PC-3 (cell line): ENCODE data around the gene ULBP1. TPM values are rescaled to one million over a fixed set of nuclear protein-coding genes. Genes with fewer than 3 reads are reported as not detected.
"Not testable (repeated sequence)": the region's sequence is repeated elsewhere in the genome, so short reads cannot be mapped to it uniquely, and the experiment has no call there.

ENCODE experiments used
- ATAC-seq: fragments of 200-7000 bp; cut with Tn5 transposase; 2 replicates; pipeline ENCODE4 v1.9.1; 2020; ENCODE audit warnings: mild to moderate bottlenecking, moderate library complexity
- BruUV-seq: library from RNA; stranded (reverse); fragments of 400-500 nt; replicated peaks from 2 replicates; lab custom pipeline; 2021; lab: Mats Ljungman, UMichigan
- CTCF ChIA-PET: fragments of 300-600 bp; sonication (Branson Sonifier 250); formaldehyde crosslinking; loops from one replicate; lab custom pipeline; 2022; ENCODE audit warnings: antibody characterized with exemption; lab: Charles Lee
- POLR2A ChIA-PET: fragments of 300-600 bp; sonication (Branson Sonifier 250); formaldehyde crosslinking; loops from one replicate; lab custom pipeline; 2022; ENCODE audit warnings: antibody characterized with exemption; ENCODE audit not compliant: unreplicated experiment; lab: Charles Lee
- DNase-seq: peaks from one replicate; pipeline ENCODE4 v3.0.0-alpha.2; 2015
- H2AFZ ChIP-seq: fragments of 300-600 bp; sonication (generic); 2 replicates; pipeline ENCODE4 v1.6.0; 2016; ENCODE audit warnings: antibody characterized with exemption, low read length
- H3F3A ChIP-seq: fragments of 300-600 bp; sonication (generic); one replicate; pipeline ENCODE4 v1.6.0; 2017; ENCODE audit warnings: antibody characterized with exemption, low read length, control low read depth, mild to moderate bottlenecking; ENCODE audit not compliant: unreplicated experiment
- H3K27ac ChIP-seq: fragments of 300-600 bp; sonication (generic); 2 replicates; pipeline ENCODE4 v1.5.1; 2016; ENCODE audit warnings: mild to moderate bottlenecking, low read length
- H3K27me3 ChIP-seq: fragments of 300-600 bp; sonication (generic); 2 replicates; pipeline ENCODE4 v1.6.1; 2016; ENCODE audit warnings: low read length, mixed read lengths
- H3K36me3 ChIP-seq: fragments of 300-600 bp; sonication (generic); 2 replicates; pipeline ENCODE4 v1.6.1; 2016; ENCODE audit warnings: low read depth, mixed run types, low read length, mixed read lengths
- H3K4me1 ChIP-seq: fragments of 300-600 bp; sonication (generic); 2 replicates; pipeline ENCODE4 v1.5.1; 2016; ENCODE audit warnings: low read length; ENCODE audit not compliant: insufficient read depth
- H3K4me2 ChIP-seq: fragments of 300-600 bp; sonication (generic); 2 replicates; pipeline ENCODE4 v1.6.0; 2016; ENCODE audit warnings: low read length
- H3K4me3 ChIP-seq: fragments of 300-600 bp; sonication (generic); 2 replicates; pipeline ENCODE4 v1.5.1; 2016; ENCODE audit warnings: mild to moderate bottlenecking, low read length, mixed read lengths
- H3K79me2 ChIP-seq: fragments of 300-600 bp; sonication (generic); 2 replicates; pipeline ENCODE4 v1.6.1; 2017; ENCODE audit warnings: low read length, mixed read lengths
- H3K9ac ChIP-seq: fragments of 300-600 bp; sonication (generic); 2 replicates; pipeline ENCODE4 v1.6.0; 2016; ENCODE audit warnings: mild to moderate bottlenecking, low read length
- H3K9me2 ChIP-seq: fragments of 300-600 bp; sonication (generic); replicated peaks from 2 replicates; pipeline ENCODE4 v1.6.1; 2016; ENCODE audit warnings: mixed run types, low read length, mixed read lengths
- H3K9me3 ChIP-seq: fragments of 300-600 bp; sonication (generic); 2 replicates; pipeline ENCODE4 v1.6.1; 2016; ENCODE audit warnings: low read length, mixed read lengths
- H4K20me1 ChIP-seq: fragments of 300-600 bp; sonication (generic); 2 replicates; pipeline ENCODE4 v1.6.1; 2016; ENCODE audit warnings: low read length, mixed read lengths
- EZH2 ChIP-seq: fragments of 300-600 bp; sonication (generic); IDR thresholded peaks from one replicate; pipeline ENCODE4 v1.6.1; 2017; ENCODE audit warnings: antibody characterized with exemption, mild to moderate bottlenecking, low read length; ENCODE audit not compliant: unreplicated experiment
- EZH2phosphoT487 ChIP-seq: fragments of 300-600 bp; sonication (generic); IDR thresholded peaks from 2 replicates; pipeline ENCODE4 v1.6.1; 2018; ENCODE audit warnings: mild to moderate bottlenecking, antibody characterized with exemption, low read length, borderline replicate concordance
- intact Hi-C: fragments of 100-400 bp; cut with micrococcal nuclease; formaldehyde crosslinking; loops from 2 replicates; pipeline ENCODE4 v1.9.0; 2023
- total RNA-seq: library from RNA; depleted of rRNA; stranded (reverse); fragments of >200 nt; gene quantifications from 2 replicates; pipeline ENCODE4 v1.2.3, GENCODE V29; 2014
- TF ChIP-seq, protein P1 (sequence below): fragments of 300-600 bp; sonication (generic); conservative IDR thresholded peaks from 2 replicates; pipeline ENCODE4 v1.5.1; 2017; ENCODE audit warnings: antibody characterized with exemption, low read depth, mild to moderate bottlenecking, low read length

ULBP1 gene
- total RNA-seq, 1 experiment from 2014 or later = 0.87 TPM

DNA sequence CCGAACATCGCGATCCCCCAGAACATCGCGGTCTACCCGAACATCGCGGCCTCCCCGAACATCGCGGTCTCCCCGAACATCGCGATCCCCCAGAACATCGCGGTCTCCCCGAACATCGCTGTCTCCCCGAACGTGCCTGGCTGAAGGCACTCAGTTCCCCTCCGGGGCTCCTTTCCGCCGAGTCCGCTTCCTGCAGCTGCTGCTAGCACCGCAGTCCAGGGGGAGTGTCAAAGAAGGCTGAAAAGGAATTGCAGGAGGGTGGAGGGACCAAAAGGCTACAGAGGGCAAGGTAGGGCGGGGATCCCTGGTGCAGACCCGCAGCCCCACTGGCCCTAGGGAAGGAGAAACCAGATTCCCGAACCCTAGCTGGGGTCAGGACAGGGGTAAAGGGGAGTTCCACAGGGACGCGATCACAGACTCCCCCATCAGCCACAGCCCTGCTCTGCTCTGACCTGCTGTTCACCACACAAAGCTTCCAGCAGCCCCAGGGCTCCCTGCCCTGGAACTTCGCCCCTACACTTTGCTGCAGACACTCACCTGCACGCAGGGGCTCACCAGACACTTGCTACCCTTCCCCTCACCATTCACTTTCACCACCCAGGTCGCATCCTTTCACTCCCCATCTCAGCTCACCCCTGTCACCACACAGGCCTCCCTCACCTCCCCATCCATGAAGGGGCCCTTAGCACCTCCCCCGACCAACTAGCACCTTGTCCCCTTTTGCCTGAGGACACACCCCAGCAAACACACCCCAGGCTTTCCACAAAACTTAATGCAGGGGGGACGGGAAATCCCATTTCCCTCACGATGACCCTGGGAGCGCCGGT is 1.7 kb downstream of the ULBP1 start:
- Histone ChIP-seq H3K4me2 (no peak overlapping the region), H3K9ac (no peak overlapping the region), H4K20me1 (no peaks in the 10 kb centered on the region), H3K79me2 (no peaks in the 10 kb centered on the region), H3K27me3 (no peaks in the 10 kb centered on the region), H3K9me3 (no peaks in the 10 kb centered on the region), H2AFZ (no peak overlapping the region), H3K4me1 (peaks cover 7% of the 10 kb centered on the region), H3K27ac (no peak overlapping the region), H3F3A (no peaks in the 10 kb centered on the region), H3K36me3 (no peaks in the 10 kb centered on the region), H3K9me2 (no peaks in the 10 kb centered on the region), H3K4me3 (no peak overlapping the region)
- CTCF ChIA-PET = no interaction called here
- intact Hi-C loops = no loop called here
- DNase-seq (no peak), ATAC-seq (no peak)
- no TSS peak for BruUV-seq
- TF ChIP-seq EZH2phosphoT487 = no peak
- no peak for TF ChIP-seq EZH2
- POLR2A ChIA-PET = no interaction called here

DNA sequence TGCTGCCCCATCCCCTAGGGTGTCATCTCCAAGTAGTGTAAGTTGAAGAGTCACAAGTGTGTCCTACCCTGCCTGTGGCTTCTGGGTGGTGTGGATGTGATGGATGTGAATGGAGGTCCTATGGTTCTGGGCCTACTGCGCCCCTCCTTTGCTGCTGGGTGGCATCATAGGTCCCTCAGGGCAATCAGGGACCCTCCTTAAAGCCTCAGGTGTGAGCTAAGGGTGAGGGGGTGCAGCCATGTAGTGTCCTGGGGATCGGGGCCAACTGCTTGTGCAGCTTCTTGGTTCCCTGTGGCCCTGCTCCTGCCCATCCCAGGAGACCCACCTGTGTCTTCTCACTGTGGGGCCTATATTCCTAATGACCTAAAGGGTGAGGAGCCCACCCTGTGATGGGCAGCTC is 2.6 kb downstream of the ULBP1 start:
- H3K4me1 ChIP-seq, POLR2A ChIA-PET: not testable (repeated sequence)

DNA sequence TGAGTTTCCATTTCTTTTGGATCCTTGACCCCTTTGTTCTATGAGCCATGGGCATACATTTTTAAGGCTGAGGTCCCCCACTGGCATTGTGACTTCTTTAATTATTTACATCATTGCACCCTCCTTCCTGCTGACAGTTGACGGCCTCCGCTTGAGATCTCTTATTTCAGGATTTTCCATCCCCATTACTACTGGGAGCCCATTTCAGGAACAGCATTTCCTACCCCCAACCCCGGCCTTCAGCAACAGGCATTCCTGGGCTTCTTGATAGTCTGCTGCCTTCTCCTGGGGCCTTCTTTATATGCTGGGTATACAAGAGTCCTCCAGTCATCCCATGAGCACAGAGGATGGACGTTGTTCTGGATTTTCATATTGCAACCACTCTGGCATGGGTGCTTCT is 3.8 kb downstream of the ULBP1 start:
- H3K27ac ChIP-seq = no peak overlapping the region
- no peak overlapping the region for H3K4me2 ChIP-seq
- no TSS peak for BruUV-seq
- no peak overlapping the region for H3K9ac ChIP-seq
- no peaks in the 10 kb centered on the region for H3K27me3 ChIP-seq
- TF ChIP-seq, protein P1, sequence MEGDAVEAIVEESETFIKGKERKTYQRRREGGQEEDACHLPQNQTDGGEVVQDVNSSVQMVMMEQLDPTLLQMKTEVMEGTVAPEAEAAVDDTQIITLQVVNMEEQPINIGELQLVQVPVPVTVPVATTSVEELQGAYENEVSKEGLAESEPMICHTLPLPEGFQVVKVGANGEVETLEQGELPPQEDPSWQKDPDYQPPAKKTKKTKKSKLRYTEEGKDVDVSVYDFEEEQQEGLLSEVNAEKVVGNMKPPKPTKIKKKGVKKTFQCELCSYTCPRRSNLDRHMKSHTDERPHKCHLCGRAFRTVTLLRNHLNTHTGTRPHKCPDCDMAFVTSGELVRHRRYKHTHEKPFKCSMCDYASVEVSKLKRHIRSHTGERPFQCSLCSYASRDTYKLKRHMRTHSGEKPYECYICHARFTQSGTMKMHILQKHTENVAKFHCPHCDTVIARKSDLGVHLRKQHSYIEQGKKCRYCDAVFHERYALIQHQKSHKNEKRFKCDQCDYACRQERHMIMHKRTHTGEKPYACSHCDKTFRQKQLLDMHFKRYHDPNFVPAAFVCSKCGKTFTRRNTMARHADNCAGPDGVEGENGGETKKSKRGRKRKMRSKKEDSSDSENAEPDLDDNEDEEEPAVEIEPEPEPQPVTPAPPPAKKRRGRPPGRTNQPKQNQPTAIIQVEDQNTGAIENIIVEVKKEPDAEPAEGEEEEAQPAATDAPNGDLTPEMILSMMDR = no peak
- no peak for TF ChIP-seq EZH2
- no peak for TF ChIP-seq EZH2phosphoT487
- no peak overlapping the region for H3K4me3 ChIP-seq
- POLR2A ChIA-PET = no interaction called here
- H3K79me2 ChIP-seq = no peaks in the 10 kb centered on the region
- H3K9me3 ChIP-seq = no peaks in the 10 kb centered on the region
- CTCF ChIA-PET = no interaction called here
- H3K9me2 ChIP-seq = no peaks in the 10 kb centered on the region
- H3K36me3 ChIP-seq = no peaks in the 10 kb centered on the region
- intact Hi-C loops = no loop called here
- no peak for ATAC-seq
- no peaks in the 10 kb centered on the region for H4K20me1 ChIP-seq
- H3K4me1 ChIP-seq = peaks cover 7% of the 10 kb centered on the region
- no peaks in the 10 kb centered on the region for H3F3A ChIP-seq
- DNase-seq = no peak
- H2AFZ ChIP-seq = no peak overlapping the region

More for the DNA sequence above, 2.6 kb downstream of the ULBP1 start:
- H2AFZ ChIP-seq, H3K79me2 ChIP-seq, DNase-seq, ATAC-seq, H3F3A ChIP-seq, intact Hi-C loops, H3K9me3 ChIP-seq, BruUV-seq, H3K27ac ChIP-seq, H3K4me3 ChIP-seq, CTCF ChIA-PET, H3K9ac ChIP-seq, H4K20me1 ChIP-seq, H3K36me3 ChIP-seq, H3K4me2 ChIP-seq, H3K9me2 ChIP-seq, H3K27me3 ChIP-seq: not testable (repeated sequence)

DNA sequence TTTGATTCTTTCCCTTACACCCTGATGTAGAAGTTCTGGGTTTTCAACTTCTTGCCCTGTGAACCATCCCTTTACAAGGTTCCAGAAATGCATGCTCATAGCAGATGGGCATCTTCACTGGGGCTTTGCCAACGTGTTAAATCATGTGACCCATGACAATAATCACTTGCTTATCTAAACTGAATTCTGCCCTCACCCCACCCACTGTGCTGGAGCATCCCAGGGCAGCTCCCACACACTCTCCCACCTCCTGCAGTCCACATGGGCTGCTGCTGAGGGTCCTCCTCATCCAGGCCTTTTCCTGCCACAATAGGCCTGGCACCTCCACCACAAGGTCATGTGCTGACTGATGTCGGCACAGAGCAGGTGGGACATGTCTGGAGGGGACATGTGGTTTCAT is 4.3 kb downstream of the ULBP1 start:
- H3K36me3 ChIP-seq, H3K9ac ChIP-seq, POLR2A ChIA-PET, H3K9me2 ChIP-seq, H3K4me1 ChIP-seq, H3K4me2 ChIP-seq, BruUV-seq, ATAC-seq, DNase-seq, H3F3A ChIP-seq, H3K4me3 ChIP-seq, H3K27me3 ChIP-seq, H4K20me1 ChIP-seq, H3K79me2 ChIP-seq, CTCF ChIA-PET, H3K27ac ChIP-seq, H3K9me3 ChIP-seq, intact Hi-C loops, H2AFZ ChIP-seq: not testable (repeated sequence)

DNA sequence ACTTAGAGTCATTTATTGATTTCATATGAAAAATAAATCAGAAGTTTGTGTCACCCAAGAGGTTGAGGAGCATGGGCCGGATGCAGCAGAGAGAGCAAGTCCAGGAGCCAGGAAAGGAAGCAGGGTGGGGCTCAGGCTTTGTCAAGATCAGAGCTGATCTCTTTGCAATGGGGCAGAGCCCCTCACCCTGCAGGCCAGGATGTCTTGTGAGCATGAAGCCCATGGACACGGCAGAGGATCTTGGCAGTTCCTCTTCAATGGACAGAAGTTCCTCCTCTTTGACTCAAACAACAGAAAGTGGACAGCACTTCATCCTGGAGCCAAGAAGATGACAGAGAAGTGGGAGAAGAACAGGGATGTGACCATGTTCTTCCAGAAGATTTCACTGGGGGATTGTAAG is 5.2 kb downstream of the ULBP1 start:
- H3K79me2 ChIP-seq, POLR2A ChIA-PET, H3K9me3 ChIP-seq, H4K20me1 ChIP-seq, ATAC-seq, intact Hi-C loops, BruUV-seq, H3K36me3 ChIP-seq, H3K9me2 ChIP-seq, DNase-seq, CTCF ChIA-PET, H3K9ac ChIP-seq, H3K27me3 ChIP-seq, H3K4me1 ChIP-seq, H2AFZ ChIP-seq, H3K27ac ChIP-seq, H3K4me3 ChIP-seq, H3K4me2 ChIP-seq, H3F3A ChIP-seq: not testable (repeated sequence)
